ENCODE measurements around the gene SPSB3. TPM values are rescaled to one million over a fixed set of nuclear protein-coding genes. Genes with fewer than 3 reads are reported as not detected.

The SPSB3 gene
- total and polyA plus RNA-seq, 2 experiments from 2014 or later: 96.4 to 101 TPM

GRCh38 chr16:1818204-1818872 is 36.0 kb upstream of the SPSB3 start:
- Histone ChIP-seq H3K4me3 (no peak overlapping the region), H3K4me1 (ENCODE audit: low read depth) (no peaks in the 10 kb centered on the region), H3K27me3 (no peaks in the 10 kb centered on the region), H3K36me3 (peaks cover 22% of the 10 kb centered on the region), H3K27ac (no peak overlapping the region), H3K9me3 (ENCODE audit: low read depth) (no peaks in the 10 kb centered on the region)
- DNase-seq (ENCODE audit: low read depth in 1 of 2, low spot score in 1 of 2): no peak
- TF ChIP-seq CTCF (IDR thresholded peaks at IDR 0.05; ENCODE audit: low read depth, low read length): no peak

GRCh38 chr16:1817716-1818115 is 35.3 kb upstream of the SPSB3 start:
- H3K27me3 ChIP-seq: no peaks in the 10 kb centered on the region
- H3K4me1 ChIP-seq (ENCODE audit: low read depth): no peaks in the 10 kb centered on the region
- H3K9me3 ChIP-seq (ENCODE audit: low read depth): no peaks in the 10 kb centered on the region
- DNase-seq (ENCODE audit: low read depth in 1 of 2, low spot score in 1 of 2): no peak
- H3K4me3 ChIP-seq: no peak overlapping the region
- TF ChIP-seq CTCF (IDR thresholded peaks at IDR 0.05; ENCODE audit: low read depth, low read length): no peak
- H3K36me3 ChIP-seq: peaks cover 22% of the 10 kb centered on the region
- no peak overlapping the region for H3K27ac ChIP-seq

GRCh38 chr16:1817276-1817589 is 34.9 kb upstream of the SPSB3 start:
- Histone ChIP-seq H3K4me3 (no peak overlapping the region), H3K9me3 (ENCODE audit: low read depth) (no peaks in the 10 kb centered on the region), H3K27me3 (no peaks in the 10 kb centered on the region), H3K27ac (no peak overlapping the region), H3K4me1 (ENCODE audit: low read depth) (no peaks in the 10 kb centered on the region), H3K36me3 (peaks cover 20% of the 10 kb centered on the region)
- no peak for TF ChIP-seq CTCF (IDR thresholded peaks at IDR 0.05; ENCODE audit: low read depth, low read length)
- no peak for DNase-seq (ENCODE audit: low read depth in 1 of 2, low spot score in 1 of 2)

GRCh38 chr16:1816396-1817275 is 34.3 kb upstream of the SPSB3 start:
- no peak overlapping the region for H3K4me3 ChIP-seq
- no peak overlapping the region for H3K27ac ChIP-seq
- DNase-seq (ENCODE audit: low read depth in 1 of 2, low spot score in 1 of 2): no peak
- H3K36me3 ChIP-seq: peaks cover 20% of the 10 kb centered on the region
- H3K9me3 ChIP-seq (ENCODE audit: low read depth): no peaks in the 10 kb centered on the region
- H3K27me3 ChIP-seq: no peaks in the 10 kb centered on the region
- H3K4me1 ChIP-seq (ENCODE audit: low read depth): no peaks in the 10 kb centered on the region
- TF ChIP-seq CTCF (IDR thresholded peaks at IDR 0.05; ENCODE audit: low read depth, low read length): no peak

- Histone ChIP-seq H3K9me3 (ENCODE audit: low read depth) (no peaks in the 10 kb centered on the region), H3K4me3 (no peak overlapping the region), H3K27ac (no peak overlapping the region), H3K36me3 (peaks cover 20% of the 10 kb centered on the region), H3K4me1 (ENCODE audit: low read depth) (no peaks in the 10 kb centered on the region), H3K27me3 (no peaks in the 10 kb centered on the region)
- TF ChIP-seq CTCF (IDR thresholded peaks at IDR 0.05; ENCODE audit: low read depth, low read length): no peak
- DNase-seq (ENCODE audit: low read depth in 1 of 2, low spot score in 1 of 2): no peak
Measured at GRCh38 chr16:1815461-1815860, 33.1 kb upstream of the SPSB3 start.
